ENCODE data around the gene COPS2. TPM values are rescaled to one million over a fixed set of nuclear protein-coding genes. Genes with fewer than 3 reads are reported as not detected.
"Not testable (repeated sequence)": the region's sequence is repeated elsewhere in the genome, so short reads cannot be mapped to it uniquely, and the experiment has no call there.

The COPS2 gene

GRCh38 chr15:49075881-49076280 is 79.5 kb downstream of the COPS2 start:
- no peaks in the 10 kb centered on the region for H3K27me3 ChIP-seq (ENCODE audit: control insufficient read depth in 3 of 3, insufficient read depth in 3 of 3, low read depth in 1 of 3, low read length in 3 of 3)
- H3K79me1 ChIP-seq (ENCODE audit: low read depth, low read length), result no peaks in the 10 kb centered on the region
- no peak overlapping the region for H3K4ac ChIP-seq (ENCODE audit: low read length)
- no peak overlapping the region for H2BK120ac ChIP-seq (ENCODE audit: low read depth, low read length)
- no peak overlapping the region for H2AFZ ChIP-seq (ENCODE audit: low read length)
- H3K4me1 ChIP-seq (ENCODE audit: control insufficient read depth in 2 of 2, insufficient read depth in 1 of 2, low read depth in 1 of 2, low read length in 2 of 2), result no peaks in the 10 kb centered on the region
- no peak overlapping the region for H2AK5ac ChIP-seq (ENCODE audit: low read depth, low read length)
- no peak overlapping the region for H3K4me2 ChIP-seq (ENCODE audit: insufficient read depth, low read length, poor library complexity, severe bottlenecking)
- no peak overlapping the region for H2BK15ac ChIP-seq (ENCODE audit: low read length)
- DNase-seq (ENCODE audit: low spot score), result no peak
- H4K8ac ChIP-seq (ENCODE audit: low read depth, low read length), result no peak overlapping the region
- H3K18ac ChIP-seq (ENCODE audit: low read length), result no peak overlapping the region
- no peak overlapping the region for H2BK12ac ChIP-seq (ENCODE audit: low read length)
- no peak overlapping the region for H3K27ac ChIP-seq (replicated peaks; ENCODE audit: low read length)
- no peak overlapping the region for H3K23ac ChIP-seq (ENCODE audit: low read depth, low read length, poor library complexity)
- no peaks in the 10 kb centered on the region for H3K9me3 ChIP-seq (replicated peaks in 1 of 2; ENCODE audit: control insufficient read depth in 2 of 2, insufficient read depth in 1 of 2, low read depth in 1 of 2, low read length in 2 of 2)
- no peak overlapping the region for H4K91ac ChIP-seq (ENCODE audit: low read depth, low read length, poor library complexity)
- H3K9ac ChIP-seq (ENCODE audit: low read depth, low read length, poor library complexity), result no peak overlapping the region
- no peaks in the 10 kb centered on the region for H3K36me3 ChIP-seq (replicated peaks in 1 of 2; ENCODE audit: control insufficient read depth in 2 of 2, insufficient read depth in 2 of 2, low read length in 2 of 2)
- no peak overlapping the region for H2BK5ac ChIP-seq (ENCODE audit: low read length)
- no peak overlapping the region for H3K4me3 ChIP-seq (ENCODE audit: low read length in 2 of 2)
- no peak overlapping the region for H3K14ac ChIP-seq (ENCODE audit: low read length)

- H3K4ac ChIP-seq (ENCODE audit: low read length); H3K4me1 ChIP-seq (ENCODE audit: control insufficient read depth in 2 of 2, insufficient read depth in 1 of 2, low read depth in 1 of 2, low read length in 2 of 2); H2AFZ ChIP-seq (ENCODE audit: low read length); H2BK120ac ChIP-seq (ENCODE audit: low read depth, low read length); H3K36me3 ChIP-seq (replicated peaks in 1 of 2; ENCODE audit: control insufficient read depth in 2 of 2, insufficient read depth in 2 of 2, low read length in 2 of 2); H2BK15ac ChIP-seq (ENCODE audit: low read length); H3K18ac ChIP-seq (ENCODE audit: low read length); H4K8ac ChIP-seq (ENCODE audit: low read depth, low read length); H3K23ac ChIP-seq (ENCODE audit: low read depth, low read length, poor library complexity); H3K9me3 ChIP-seq (replicated peaks in 1 of 2; ENCODE audit: control insufficient read depth in 2 of 2, insufficient read depth in 1 of 2, low read depth in 1 of 2, low read length in 2 of 2); H3K14ac ChIP-seq (ENCODE audit: low read length); DNase-seq (ENCODE audit: low spot score); H3K4me3 ChIP-seq (ENCODE audit: low read length in 2 of 2); H3K27ac ChIP-seq (replicated peaks; ENCODE audit: low read length); H2AK5ac ChIP-seq (ENCODE audit: low read depth, low read length); H4K91ac ChIP-seq (ENCODE audit: low read depth, low read length, poor library complexity); H3K4me2 ChIP-seq (ENCODE audit: insufficient read depth, low read length, poor library complexity, severe bottlenecking); H3K79me1 ChIP-seq (ENCODE audit: low read depth, low read length); H3K9ac ChIP-seq (ENCODE audit: low read depth, low read length, poor library complexity); H2BK5ac ChIP-seq (ENCODE audit: low read length); H3K27me3 ChIP-seq (ENCODE audit: control insufficient read depth in 3 of 3, insufficient read depth in 3 of 3, low read depth in 1 of 3, low read length in 3 of 3); H2BK12ac ChIP-seq (ENCODE audit: low read length): not testable (repeated sequence)
- no CpG with 5 or more reads among the region's 6 CpGs for WGBS, 2 donors (ENCODE audit: extremely low coverage in 2 of 2, insufficient read length in 2 of 2, insufficient replicate concordance in 1 of 2)
Measured at GRCh38 chr15:49074589-49075287, 80.7 kb downstream of the COPS2 start.

Small RNA genes within 50 kb of the gene (small RNA-seq; reads per million reads assigned to genes)
- not detected for gene MIR4716 (ENCODE audit: insufficient read depth)
- not detected for gene RF00019 (ENCODE audit: insufficient read depth)
- not detected for gene RN7SL307P (ENCODE audit: insufficient read depth)

Measured in neuronal stem cell (in vitro differentiated cells).